C4-2B (cell line): ENCODE measurements around the gene SPARCL1.

Experiments
- CTCF ChIP-seq: fragments of 450-650 bp; conservative IDR thresholded peaks from 2 replicates; pipeline ENCODE4 v1.5.1; 2017; ENCODE audit warnings: mild to moderate bottlenecking
- ZFX ChIP-seq: fragments of 450-650 bp; IDR thresholded peaks from 2 replicates; pipeline ENCODE4 v1.6.1; 2017

GRCh38 chr4:87524456-87524855 is 4.7 kb downstream of the SPARCL1 start:
- no peak for TF ChIP-seq CTCF
- no peak for TF ChIP-seq ZFX
